GM08714 (cell line): ENCODE measurements around the gene MED15.
"Not testable (repeated sequence)": the region's sequence is repeated elsewhere in the genome, so short reads cannot be mapped to it uniquely, and the experiment has no call there.

Experiments
- H3K4me3 ChIP-seq: fragments of 200-500 bp; sonication (Bioruptor generic); 2 replicates; pipeline ENCODE4 v1.5.1; 2014; ENCODE audit warnings: mild to moderate bottlenecking, low read length, inconsistent platforms
- ZNF274 ChIP-seq: IDR thresholded peaks from 2 replicates; pipeline ENCODE4 v1.6.1; 2012; ENCODE audit warnings: mild to moderate bottlenecking, low read depth, low read length

The MED15 gene

DNA sequence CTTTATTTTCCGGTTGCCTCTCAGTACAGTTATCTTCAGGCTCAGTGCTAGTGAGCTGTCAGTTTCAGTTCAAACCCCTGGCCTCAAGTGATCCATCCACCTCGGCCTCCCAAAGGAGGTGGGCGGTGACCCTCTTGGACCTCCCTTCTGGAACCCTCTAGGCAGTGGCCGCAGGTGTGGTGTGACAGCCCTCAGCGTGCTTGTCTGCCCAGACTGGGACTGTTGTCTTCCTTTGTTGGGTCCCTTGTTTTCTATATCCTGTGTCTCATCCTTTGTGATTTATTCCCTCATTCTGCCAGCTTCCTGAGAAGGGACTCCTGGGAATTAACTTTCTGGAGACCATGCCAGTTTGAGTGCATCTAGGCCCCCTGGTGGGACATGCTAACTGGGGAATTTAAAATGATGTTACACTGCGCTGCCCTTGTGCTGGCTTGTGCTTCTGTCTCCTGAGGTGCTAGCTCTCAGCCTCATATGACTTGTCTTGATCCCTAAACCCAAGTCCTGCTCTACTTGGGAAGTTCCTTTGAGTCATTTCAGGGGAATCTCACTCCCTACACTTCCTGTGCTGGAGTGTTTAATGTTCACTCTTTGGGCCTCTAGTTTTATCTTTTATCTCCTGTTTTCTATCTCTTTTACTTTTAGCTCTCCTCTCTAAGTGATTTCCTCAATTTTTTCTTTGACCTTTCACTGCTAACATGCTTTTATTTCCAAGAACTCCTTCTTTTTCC lies 19.4 kb downstream of the MED15 start:
- H3K4me3 ChIP-seq = no peak overlapping the region
- no peak for TF ChIP-seq ZNF274

DNA sequence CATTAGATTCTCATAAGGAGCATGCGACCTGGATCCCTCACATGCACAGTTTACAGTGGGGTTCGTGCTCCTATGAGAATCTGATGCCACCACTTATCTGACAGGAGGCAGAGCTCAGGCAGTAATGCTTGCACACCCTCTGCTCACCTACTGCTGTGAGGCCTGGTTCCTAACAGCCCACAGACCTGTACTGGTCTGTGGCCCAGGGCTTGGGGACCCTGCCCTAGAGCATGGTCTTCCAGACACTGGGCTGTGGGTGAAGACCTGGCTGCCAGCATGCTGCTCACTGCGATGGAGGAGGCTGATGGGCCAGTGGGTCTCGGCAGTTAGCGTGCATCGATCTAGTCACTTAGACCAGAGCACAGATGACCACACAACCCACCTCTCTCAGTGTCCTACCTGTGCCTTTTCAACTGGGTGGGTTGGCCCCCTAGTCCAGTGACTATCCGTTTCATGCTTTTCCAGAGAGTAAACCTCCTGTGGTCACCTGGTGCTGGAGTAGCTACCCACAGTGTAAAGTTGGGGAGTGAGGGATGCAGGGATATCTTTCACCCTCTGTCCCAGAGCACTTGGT lies 21.1 kb downstream of the MED15 start:
- H3K4me3 ChIP-seq = no peak overlapping the region

DNA sequence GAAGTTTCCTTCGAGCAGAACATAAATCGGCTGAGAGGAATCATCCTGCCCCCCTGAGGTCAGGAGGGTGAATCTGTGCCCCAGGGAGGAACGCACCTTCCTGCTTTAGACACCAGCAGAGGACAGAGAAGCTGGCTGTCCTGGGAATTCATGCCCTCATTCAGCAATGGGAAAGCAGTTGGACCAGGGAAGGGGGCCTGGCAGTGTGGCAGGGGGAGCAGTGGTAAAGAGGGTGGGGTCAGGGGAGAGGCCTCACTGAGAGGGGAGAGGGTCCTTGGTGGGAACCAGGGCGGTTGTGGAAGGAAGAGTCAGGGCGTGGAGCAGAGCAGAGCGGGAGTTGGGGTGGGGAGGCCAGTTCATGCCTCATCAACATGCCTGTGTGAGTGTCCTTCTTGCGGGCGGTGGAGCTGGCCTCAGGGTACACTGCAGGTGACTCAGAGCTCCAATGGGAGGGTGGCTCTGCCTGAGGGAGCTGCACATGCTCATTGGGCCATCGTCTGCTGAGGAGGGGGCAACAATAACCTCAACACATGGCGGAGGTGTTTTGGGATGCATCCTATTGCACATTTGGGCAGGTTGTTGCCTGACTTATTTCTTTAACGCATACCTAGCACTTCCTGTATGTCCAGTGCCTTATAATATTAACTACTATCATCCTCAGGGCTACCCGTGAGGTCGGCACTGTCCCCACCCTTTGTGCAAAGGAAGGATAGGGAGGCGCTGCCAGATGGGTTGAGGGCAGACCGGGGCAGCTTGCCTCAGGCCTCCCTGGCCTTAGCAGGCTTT lies 23.2 kb downstream of the MED15 start:
- no peak for TF ChIP-seq ZNF274
- no peak overlapping the region for H3K4me3 ChIP-seq

More for the DNA sequence above, 21.1 kb downstream of the MED15 start:
- no peak for TF ChIP-seq ZNF274

DNA sequence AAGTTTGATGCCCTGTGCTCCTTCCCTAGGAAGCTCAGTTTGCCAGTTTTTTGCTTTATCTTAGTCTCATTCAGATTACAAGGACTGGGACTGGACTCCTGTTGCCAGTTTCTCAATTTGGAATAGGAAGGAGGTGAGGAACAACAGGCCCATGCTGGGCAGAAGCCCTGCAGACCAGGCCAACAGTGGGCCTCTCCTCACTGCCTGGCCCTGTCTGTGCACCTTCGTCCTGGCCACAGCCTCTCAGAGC lies 23.7 kb downstream of the MED15 start:
- TF ChIP-seq ZNF274 = no peak
- no peak overlapping the region for H3K4me3 ChIP-seq

DNA sequence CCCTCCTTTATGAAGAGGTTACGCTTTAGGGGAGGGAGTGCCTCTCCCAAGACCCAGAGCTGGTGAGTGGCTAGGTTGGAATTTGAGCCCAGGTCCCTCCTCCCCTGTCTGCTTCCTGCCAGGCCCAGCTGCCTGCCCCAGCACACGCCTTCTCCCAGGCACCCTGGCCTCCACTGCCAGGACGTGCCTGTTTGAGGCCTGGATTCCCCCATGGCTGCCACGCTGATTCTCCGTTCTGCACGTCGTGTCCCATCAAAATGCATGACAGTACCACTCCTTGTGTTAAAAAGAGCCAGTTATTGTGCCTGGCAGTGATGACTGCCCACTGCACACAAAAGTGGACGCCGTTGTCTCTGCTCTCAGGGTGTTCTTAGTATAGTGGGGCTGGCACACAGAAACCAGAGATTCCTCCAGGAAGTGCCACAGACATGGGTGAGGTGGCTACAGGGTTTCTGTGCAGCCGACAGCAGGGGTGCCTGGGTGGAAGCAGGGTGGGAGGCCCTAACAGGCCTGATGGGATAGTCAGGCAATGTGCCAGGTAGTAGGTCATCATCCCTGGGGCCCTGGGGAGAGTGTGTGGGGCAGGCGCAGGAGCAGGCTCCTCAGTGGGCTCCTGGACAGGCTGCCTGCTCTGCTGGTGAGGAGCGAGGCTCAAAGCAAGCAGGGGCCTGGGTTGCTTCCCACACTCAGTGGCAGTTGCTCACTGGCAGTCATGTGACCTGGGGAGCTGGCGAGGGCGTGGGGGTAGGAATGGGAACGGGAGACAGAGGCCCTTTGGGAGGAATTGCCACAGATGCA lies 24.2 kb downstream of the MED15 start:
- no peak overlapping the region for H3K4me3 ChIP-seq
- no peak for TF ChIP-seq ZNF274

DNA sequence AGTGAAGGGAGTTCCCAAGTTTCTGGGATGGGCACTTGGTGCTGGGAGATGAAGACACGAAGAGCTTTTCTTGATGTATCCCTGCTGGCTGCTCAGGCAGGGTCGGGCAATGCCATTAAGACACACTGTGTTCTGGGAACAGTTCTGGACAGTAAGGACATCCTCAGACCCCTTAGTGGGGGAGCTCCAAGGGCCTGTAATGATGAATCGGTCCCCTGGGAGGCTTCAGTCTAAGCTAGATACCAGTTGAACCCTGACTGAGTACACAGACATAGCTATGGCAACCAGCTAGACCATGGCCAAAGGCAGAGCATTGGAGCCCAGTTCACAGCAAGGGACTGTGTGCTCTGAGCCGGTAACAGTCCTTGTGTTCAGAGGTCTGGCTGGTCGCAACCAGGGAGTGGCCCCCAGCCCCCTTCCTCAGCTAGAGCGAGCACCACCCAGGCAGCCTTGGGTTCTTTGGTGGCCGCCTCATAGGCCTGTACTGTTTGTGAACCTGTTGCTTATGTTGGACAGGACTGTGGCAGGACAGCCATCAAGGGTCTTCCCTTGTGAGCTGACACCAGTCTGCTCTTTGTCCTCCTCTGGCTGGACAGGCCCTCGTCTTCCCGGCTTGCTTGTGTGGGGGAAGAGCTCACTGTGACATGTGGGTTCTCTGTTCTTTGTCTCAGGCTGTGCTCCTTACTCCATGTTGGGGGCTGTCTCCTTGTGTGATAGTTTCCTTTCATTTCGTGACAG lies 25.0 kb downstream of the MED15 start:
- TF ChIP-seq ZNF274 = no peak
- no peak overlapping the region for H3K4me3 ChIP-seq

DNA sequence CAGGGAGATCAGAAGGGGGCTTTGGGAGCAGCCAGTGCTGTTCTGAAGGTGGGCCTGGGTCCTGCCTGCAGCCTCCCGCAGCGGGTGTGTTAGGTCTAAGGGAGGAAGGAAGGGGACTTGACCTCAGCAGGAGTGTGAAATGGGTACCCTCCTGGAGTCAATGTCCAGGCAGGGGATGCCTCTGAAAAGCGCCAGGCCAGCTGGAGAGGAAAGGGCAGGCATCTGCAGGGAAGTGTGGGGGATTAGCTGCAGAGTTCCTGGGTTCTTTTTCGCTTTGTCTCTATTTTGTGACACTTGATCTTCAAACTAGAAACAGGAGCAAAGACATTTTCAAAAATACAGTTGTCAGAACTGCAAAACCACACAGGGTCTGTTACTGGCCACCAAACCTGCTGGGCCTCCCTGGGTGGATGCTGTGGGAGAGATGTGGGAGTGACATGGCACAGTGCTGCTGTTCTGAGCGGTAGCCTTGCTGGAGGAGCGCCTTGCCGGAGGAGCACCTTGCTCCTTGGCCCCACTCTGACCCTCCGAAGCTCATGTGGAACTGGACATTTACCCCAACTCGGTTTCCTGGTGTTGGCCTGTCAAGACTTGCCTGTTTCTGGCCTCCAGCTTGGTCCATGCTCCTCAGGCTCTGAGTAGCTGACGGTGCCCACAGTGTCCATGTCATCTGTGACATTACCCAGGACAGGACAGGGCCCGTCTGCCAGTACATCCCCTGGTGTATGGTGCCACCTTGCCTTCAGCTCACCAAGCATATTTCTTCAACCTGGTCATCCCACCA lies 25.9 kb downstream of the MED15 start:
- no peak for TF ChIP-seq ZNF274
- no peak overlapping the region for H3K4me3 ChIP-seq

DNA sequence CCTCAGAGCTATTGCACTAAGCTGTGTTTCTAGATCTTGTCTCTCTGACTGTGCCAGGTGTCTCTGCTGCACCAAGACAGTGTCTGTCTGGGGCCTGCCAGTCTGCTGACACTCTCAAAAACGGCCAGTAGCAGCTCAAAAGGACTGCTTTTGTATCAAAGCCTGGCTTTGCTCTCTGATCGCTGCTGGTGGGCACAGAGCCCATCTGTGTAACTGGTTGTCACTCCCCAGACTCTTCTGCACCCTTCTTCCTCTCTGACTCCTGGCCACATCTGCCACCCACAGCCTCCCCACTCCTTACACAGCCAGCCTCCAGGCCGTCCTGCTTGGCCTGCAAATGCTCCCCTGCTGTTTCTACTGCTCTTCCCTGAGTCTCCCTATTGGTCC lies 26.5 kb downstream of the MED15 start:
- TF ChIP-seq ZNF274 = no peak
- no peak overlapping the region for H3K4me3 ChIP-seq

DNA sequence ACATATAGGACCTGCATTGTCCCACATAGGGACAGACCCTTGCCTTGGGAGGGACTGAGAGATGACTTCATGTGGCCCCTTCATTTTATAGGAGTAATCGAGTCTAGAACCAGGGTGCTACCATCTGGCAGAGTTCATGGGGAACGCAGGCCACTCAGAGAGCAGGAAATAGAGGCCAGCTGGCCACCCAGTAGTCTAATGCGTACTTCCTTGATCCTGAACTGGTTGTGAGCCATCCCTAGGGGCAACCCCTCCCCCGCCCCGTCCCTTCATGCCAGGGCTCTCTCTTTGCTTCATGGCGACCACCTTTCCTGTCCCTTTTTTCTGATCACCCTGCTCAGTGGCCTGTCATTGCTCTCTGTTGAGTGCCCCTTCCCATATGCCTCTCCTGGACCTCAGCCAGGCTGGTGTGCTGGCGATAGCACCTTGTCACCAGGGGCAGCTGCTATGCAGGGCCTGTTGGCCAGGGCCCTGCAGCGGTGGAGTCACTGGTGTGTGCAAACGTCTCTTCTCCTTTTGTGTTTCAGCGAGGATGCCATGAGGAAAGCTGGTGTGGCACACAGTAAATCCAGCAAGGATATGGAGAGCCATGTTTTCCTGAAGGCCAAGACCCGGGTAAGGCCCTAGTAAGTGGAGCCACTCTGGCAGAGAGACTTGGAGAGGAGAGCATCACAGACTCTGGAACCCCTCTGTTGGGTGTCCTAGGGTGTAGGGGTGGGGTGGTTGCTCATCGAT lies 29.3 kb downstream of the MED15 start:
- no peak overlapping the region for H3K4me3 ChIP-seq
- no peak for TF ChIP-seq ZNF274

DNA sequence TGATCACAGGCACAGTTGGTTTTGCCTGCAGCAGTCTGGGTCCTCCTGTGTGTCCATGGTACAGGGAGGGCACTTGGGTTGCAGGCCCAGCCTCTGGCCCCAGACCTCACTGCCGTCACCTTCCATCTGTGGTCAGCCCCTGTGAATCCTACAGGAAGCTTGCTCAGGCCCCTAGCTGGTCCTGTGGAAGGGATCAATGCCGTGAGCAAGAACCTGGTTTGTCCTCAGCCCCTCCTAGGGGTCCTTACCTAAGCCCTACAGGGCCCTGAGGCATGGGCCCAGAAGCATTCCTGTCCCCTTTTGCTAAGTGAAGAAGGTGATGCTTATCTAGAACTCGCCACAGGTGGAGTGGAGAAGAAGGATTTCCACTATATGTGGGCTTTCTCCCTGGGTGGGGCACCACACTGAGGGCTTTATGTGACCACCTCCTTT lies 29.9 kb downstream of the MED15 start:
- no peak overlapping the region for H3K4me3 ChIP-seq
- TF ChIP-seq ZNF274 = no peak

DNA sequence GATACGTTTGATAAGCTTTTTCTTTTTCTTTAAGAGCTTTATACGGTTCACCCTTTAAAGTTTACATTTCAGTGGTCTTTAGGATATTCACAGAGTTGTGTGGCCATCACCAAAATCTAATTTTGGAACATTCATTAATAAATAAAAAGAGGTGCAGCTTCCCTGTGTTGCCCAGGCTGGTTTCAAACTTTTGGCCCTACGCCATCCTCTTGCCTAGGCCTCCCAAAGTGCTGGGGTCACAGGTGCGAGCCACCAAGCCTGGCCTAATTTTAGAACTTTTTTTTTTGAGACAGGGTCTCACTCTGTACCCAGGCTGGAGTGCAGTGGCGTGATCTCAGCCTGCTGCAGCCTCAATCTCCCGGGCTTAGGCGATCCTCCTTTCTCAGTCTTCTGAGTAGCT lies 30.6 kb downstream of the MED15 start:
- TF ChIP-seq ZNF274 = no peak
- no peak overlapping the region for H3K4me3 ChIP-seq

DNA sequence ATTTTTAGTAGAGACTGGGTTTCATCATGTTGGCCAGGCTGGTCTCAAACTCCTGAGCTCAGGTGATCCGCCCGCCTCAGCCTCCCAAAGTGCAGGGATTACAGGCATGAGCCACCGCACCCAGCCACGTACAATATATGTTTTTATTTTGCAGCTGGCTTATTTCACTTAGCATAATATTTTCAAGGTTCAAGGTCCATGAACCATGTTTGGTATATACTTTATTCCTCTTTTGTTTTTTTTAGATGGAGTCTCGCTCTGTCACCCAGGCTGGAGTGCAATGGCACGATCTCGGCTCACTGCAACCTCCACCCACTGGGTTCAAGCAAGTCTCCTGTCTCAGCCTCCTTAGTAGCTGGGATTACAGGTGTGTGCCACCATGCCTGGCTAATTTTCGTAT lies 31.5 kb downstream of the MED15 start:
- H3K4me3 ChIP-seq = not testable (repeated sequence)

DNA sequence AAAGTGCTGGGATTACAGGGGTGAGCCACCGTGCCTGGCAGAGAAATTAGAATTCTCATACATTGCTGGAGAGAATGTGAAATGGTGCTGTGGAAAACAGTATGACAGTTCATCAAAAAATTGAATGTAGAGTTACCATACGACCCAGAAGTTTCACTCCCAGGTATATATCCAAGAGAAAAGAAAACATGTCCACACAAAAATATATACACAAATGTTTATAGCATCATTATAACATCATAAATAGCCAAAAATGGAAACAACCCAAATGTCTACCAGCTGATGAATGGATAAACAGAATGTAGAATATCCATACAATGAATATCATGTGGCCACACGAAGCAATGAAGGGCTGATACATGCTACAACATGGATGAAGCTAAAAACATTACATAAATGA lies 34.6 kb downstream of the MED15 start:
- TF ChIP-seq ZNF274 = no peak

More for the DNA sequence above, 34.6 kb downstream of the MED15 start:
- H3K4me3 ChIP-seq = no peak overlapping the region
